ENCODE data around the gene SLC13A3.

The SLC13A3 gene

GRCh38 chr20:46545077-46545826 is 106.0 kb downstream of the SLC13A3 start:
- no peak overlapping the region for H3K4me2 ChIP-seq (ENCODE audit: low read length)
- no peaks in the 10 kb centered on the region for H3K79me2 ChIP-seq (ENCODE audit: insufficient read depth, low read length)
- no peak overlapping the region for H3K4me3 ChIP-seq (ENCODE audit: low read depth, low read length, poor library complexity, severe bottlenecking)
- H2AFZ ChIP-seq (ENCODE audit: low read length), result no peak overlapping the region
- no peaks in the 10 kb centered on the region for H3K9me3 ChIP-seq (ENCODE audit: low read length)
- no peak overlapping the region for H3K27ac ChIP-seq (ENCODE audit: low read depth, low read length, poor library complexity, severe bottlenecking)
- no peaks in the 10 kb centered on the region for H3K9me2 ChIP-seq (ENCODE audit: low read depth, low read length)
- H3K27me3 ChIP-seq (ENCODE audit: insufficient read depth, low read length), result no peaks in the 10 kb centered on the region
- TF ChIP-seq CTCF (IDR thresholded peaks at IDR 0.05; ENCODE audit: low read length) (no peak), EZH2 (IDR thresholded peaks at IDR 0.05; ENCODE audit: borderline replicate concordance, low read length) (no peak)
- no peaks in the 10 kb centered on the region for H3K36me3 ChIP-seq (ENCODE audit: insufficient read depth, low read length)
- no peaks in the 10 kb centered on the region for H3K4me1 ChIP-seq (ENCODE audit: insufficient read depth, low read length, severe bottlenecking)
- H3F3A ChIP-seq (ENCODE audit: insufficient read depth, low read length), result no peaks in the 10 kb centered on the region
- no peaks in the 10 kb centered on the region for H4K20me1 ChIP-seq (ENCODE audit: insufficient read depth, low read length)
- H3K9ac ChIP-seq (ENCODE audit: low read length), result no peak overlapping the region

- Histone ChIP-seq H3K9me2 (ENCODE audit: low read depth, low read length) (no peaks in the 10 kb centered on the region), H3K36me3 (ENCODE audit: insufficient read depth, low read length) (no peaks in the 10 kb centered on the region), H3K4me3 (ENCODE audit: low read depth, low read length, poor library complexity, severe bottlenecking) (no peak overlapping the region), H3K27ac (ENCODE audit: low read depth, low read length, poor library complexity, severe bottlenecking) (no peak overlapping the region), H3K9me3 (ENCODE audit: low read length) (no peaks in the 10 kb centered on the region), H3F3A (ENCODE audit: insufficient read depth, low read length) (no peaks in the 10 kb centered on the region), H4K20me1 (ENCODE audit: insufficient read depth, low read length) (no peaks in the 10 kb centered on the region), H3K79me2 (ENCODE audit: insufficient read depth, low read length) (no peaks in the 10 kb centered on the region), H3K4me1 (ENCODE audit: insufficient read depth, low read length, severe bottlenecking) (no peaks in the 10 kb centered on the region), H3K9ac (ENCODE audit: low read length) (no peak overlapping the region), H3K27me3 (ENCODE audit: insufficient read depth, low read length) (no peaks in the 10 kb centered on the region), H2AFZ (ENCODE audit: low read length) (no peak overlapping the region), H3K4me2 (ENCODE audit: low read length) (no peak overlapping the region)
- no peak for TF ChIP-seq CTCF (IDR thresholded peaks at IDR 0.05; ENCODE audit: low read length)
- no peak for TF ChIP-seq EZH2 (IDR thresholded peaks at IDR 0.05; ENCODE audit: borderline replicate concordance, low read length)
These were observed 106.7 kb downstream of the SLC13A3 start for GRCh38 chr20:46544576-46544975.

GRCh38 chr20:46543959-46544358 is 107.3 kb downstream of the SLC13A3 start:
- H3K9ac ChIP-seq (ENCODE audit: low read length), result no peak overlapping the region

More at GRCh38 chr20:46543959-46544358, 107.3 kb downstream of the SLC13A3 start:
- Histone ChIP-seq H3K27me3 (ENCODE audit: insufficient read depth, low read length) (no peaks in the 10 kb centered on the region), H3F3A (ENCODE audit: insufficient read depth, low read length) (no peaks in the 10 kb centered on the region), H3K4me1 (ENCODE audit: insufficient read depth, low read length, severe bottlenecking) (no peaks in the 10 kb centered on the region), H2AFZ (ENCODE audit: low read length) (no peak overlapping the region), H3K4me3 (ENCODE audit: low read depth, low read length, poor library complexity, severe bottlenecking) (no peak overlapping the region), H3K4me2 (ENCODE audit: low read length) (no peak overlapping the region), H3K79me2 (ENCODE audit: insufficient read depth, low read length) (no peaks in the 10 kb centered on the region), H3K36me3 (ENCODE audit: insufficient read depth, low read length) (no peaks in the 10 kb centered on the region), H3K9me2 (ENCODE audit: low read depth, low read length) (no peaks in the 10 kb centered on the region), H3K9me3 (ENCODE audit: low read length) (no peaks in the 10 kb centered on the region), H3K27ac (ENCODE audit: low read depth, low read length, poor library complexity, severe bottlenecking) (no peak overlapping the region), H4K20me1 (ENCODE audit: insufficient read depth, low read length) (no peaks in the 10 kb centered on the region)
- TF ChIP-seq EZH2 (IDR thresholded peaks at IDR 0.05; ENCODE audit: borderline replicate concordance, low read length), result no peak
- TF ChIP-seq CTCF (IDR thresholded peaks at IDR 0.05; ENCODE audit: low read length), result no peak

Data from OCI-LY1 (cell line).